Activated CD8-positive, alpha-beta memory T cell treated with anti-CD3 and anti-CD28 coated beads for 24 hours (primary cell): ENCODE measurements around the gene KLHL33.
"Not testable (repeated sequence)": the region's sequence is repeated elsewhere in the genome, so short reads cannot be mapped to it uniquely, and the experiment has no call there.

Source experiments
- DNase-seq: peaks from one replicate; pipeline ENCODE4 v3.0.0-alpha.2; 2020

Gene KLHL33

DNA sequence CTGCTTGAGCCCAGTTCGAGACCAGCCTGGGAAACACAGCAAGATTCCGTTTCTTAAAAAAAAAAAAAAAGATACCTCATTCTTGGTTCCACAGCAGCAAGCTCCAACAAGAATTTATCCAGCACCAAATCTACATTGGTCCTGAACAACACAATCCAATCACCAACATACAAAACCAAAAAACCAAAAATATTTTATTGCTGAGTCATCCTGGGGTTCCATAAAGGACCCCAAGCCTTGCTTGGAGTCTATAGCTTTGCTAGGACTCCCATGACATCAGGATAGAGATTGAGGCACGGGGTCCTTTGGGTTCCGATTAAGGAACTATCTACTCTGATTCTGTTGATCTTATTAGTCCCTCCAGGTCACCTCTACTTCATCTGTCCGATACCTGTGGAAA, 10.9 kb upstream of the KLHL33 start:
- no peak for DNase-seq

DNA sequence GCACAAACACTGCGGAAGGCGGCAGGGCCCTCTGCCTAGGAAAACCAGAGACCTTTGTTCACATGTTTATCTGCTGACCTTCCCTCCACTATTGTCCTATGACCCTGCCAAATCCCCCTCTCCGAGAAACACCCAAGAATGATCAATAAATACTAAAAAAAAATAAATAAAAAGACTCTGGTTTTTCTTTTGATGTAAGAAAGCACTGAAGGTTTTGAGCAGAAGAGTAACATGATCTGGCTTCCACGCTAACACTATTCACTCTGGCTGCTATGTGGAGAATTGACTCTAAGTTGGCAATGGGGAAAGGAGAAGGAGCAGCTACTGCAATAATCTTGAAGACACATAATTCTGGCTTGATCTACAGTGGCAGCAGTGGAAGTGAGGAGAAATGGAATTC, 7.7 kb upstream of the KLHL33 start:
- not testable (repeated sequence) for DNase-seq

DNA sequence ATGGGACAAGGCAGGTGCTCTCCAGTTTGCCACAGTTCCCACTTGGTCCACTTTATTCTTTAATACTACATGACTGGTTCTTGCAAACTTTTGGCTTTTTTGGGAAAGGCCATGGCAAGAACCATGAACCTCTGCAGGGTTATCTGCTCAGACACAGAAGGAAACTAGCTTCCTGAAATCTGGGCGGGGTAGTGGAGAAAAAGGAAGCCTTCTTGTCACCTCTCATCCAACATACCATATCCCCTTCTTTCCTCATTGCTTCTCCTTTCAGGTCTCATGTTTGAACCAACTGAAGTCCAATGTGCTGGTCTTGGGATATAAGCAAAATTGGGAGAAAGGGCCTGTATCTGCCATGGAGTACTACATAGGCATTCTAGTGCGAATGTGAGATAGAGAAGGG, 5.5 kb upstream of the KLHL33 start:
- DNase-seq, result no peak

DNA sequence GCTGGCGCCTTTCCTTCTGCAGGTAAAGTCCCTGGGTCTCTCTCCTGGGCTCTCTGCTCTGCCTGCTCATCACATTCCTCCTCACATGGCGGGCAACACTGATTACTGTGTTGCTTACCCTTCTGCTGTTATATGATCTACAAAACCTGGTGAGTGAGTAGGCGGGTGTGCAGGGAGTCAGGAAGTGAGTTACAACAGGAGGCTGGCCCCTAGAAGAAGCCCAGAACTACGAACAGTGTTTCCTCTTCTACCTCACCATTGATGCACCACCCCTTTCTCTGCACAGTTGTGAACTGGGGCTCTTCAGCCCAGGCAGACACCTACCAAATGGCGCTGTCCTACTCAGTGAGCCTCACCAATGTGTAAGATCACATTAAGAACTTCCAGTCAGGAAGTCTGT, 4.9 kb upstream of the KLHL33 start:
- peak; percentile 69 for DNase-seq

DNA sequence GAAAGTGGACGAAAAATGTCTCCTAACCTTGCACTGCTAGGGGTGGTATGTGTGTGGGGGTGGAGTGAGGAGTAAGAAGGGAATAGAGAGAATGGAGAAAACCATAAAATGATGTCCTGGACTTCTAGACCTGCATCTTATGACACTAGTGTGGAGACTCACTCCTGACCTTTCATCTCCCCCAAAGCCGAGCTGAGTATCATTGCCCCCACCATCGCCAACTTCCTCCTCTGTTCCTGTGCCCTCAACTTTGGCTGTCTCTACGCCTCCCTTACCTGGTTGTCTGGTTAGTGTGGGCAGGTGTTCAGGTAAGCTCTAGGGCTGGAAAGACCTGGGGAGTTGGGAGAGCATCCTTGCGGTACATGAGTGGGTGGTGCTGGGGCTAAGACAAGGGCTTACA, 4.5 kb upstream of the KLHL33 start:
- DNase-seq, result no peak

DNA sequence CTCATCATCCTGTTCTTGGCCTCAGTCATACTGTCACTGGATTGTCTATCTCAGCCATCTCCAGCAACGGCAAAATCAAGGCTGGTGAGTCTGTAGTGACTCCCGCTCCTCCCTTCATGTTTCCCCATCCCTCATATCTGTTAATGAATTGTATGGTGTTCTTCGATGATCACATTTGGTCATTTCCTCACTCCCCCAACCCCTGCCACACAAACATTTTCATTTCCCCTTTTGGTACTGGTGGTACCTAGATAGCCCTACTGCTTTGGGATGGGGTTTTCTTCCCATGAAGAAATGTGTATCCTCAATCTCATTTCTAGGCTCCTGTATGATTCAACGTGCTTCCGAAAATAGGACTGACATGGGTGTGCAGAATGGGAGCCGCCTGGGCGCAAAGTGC, 2.7 kb upstream of the KLHL33 start:
- no peak for DNase-seq

DNA sequence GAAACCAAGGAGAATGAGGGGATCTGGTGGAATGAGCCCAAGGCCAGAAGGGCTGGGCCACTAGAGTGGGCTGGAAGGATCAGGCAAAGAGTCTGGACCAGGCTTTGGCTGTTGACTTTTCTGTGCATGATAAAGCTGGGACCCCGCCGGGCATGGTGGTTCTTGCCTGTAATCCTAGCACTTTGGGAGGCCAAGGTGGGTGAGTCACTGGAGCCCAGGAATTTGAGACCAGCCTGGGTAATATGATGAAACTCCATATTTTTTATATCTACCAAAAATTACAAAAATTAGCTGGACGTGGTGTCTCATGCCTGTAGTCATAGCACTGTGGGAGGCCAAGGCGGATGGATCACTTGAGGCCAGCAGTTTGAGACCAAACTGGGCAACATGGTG, 393 bp upstream of the KLHL33 start:
- DNase-seq, result no peak

DNA sequence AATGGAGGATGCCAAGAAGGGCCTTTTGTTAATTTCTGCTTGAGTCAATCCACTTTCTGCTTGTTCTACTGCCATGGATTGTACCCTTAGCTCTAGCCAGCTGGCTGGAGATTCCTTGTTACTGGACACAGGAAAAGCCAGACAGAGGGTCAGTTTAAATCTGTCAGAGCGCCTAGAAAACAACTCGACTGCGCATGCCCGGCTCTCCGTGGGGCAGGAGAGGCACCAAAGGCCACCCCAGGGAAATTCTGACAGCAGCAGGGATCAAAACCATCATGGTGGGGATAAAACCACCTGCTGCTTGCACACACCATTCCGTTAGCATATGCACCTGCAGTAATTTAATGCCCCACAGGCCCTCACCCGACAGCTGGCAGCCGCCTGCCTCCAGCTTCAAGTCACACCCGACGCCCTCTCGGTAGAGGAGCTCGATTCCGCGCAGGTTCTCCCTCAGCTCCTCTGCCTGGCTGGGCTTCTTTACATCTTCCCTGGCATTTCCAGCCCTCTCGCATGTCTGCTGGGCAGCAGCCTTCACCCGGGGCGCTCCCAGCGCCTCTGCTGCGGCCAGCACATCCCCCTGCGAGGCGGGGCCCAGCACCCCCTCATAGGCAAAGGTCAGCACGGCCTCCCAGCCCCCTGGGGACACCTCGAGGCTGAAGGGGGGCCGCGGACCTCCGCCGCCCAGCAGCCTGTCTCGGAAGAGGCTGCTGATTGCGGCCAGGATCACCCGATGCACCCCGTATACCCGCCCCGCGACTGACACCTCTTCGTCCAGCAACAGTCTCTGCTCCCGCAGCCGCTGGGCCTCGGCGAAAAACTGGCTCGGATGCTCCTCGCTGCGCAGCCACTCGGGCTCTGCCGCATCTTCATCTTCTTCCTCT, 1.0 kb downstream of the KLHL33 start:
- no peak for DNase-seq

DNA sequence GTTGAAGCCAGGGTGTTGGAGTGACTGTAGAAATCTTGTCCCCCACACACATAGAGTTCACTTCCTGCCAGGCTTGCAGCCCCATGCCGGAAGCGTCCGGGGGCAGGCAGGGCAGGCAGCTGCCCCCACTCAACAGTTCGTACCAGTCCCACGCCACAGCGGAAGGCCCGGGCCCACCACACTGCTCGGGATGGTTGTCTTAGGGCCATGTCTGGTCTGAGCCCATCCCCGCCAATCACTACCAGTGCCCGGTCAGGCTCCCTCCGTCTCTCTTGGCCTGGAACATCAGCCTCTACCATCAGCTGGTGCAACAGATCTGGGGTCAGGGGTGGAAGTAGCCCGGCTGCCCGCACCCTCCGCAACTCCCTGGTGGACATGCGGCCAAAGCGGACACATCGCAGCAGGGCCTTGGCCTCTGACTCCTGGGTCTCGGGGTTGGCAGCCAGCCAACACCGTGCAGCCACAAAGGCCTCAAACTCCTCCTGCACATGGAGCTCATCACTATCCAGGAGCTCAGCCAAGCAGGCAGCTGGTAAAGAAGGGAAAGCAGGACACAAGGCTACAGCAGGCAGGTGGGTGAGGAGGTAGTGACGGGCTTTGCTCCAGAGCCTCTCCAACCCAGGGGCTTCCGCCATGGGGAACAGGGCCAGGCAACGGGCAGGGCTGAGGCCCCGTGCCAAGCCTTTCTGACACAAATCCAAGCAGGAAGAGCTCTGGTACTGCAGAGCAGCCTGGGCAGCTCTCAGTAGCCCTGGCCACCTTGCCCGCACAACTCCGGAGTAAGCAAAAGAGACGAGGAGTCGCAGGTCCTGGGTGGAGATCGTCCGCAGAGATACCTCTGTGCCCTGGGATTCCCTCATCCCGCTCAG, 5.9 kb downstream of the KLHL33 start:
- DNase-seq, result peak; percentile 75

DNA sequence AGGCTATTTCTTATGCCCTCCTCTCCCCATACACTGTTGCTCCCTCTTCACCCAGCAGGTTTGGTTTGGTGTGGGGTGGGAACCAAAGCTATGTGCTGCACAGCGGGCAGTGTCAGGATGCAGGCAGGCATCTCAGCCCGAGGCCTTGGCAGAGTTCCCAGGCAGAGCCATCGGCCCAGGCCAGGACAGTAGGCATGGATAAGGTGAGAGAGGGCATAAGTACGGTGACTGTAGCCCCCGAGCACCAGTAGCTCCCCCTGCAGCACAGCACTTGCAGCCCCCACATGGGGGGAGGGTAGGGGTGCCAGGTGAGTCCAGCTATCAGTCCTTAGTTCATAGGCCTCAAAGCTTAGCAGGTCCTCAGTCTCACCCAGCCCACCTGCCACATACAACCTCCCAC, 7.2 kb downstream of the KLHL33 start:
- no peak for DNase-seq

DNA sequence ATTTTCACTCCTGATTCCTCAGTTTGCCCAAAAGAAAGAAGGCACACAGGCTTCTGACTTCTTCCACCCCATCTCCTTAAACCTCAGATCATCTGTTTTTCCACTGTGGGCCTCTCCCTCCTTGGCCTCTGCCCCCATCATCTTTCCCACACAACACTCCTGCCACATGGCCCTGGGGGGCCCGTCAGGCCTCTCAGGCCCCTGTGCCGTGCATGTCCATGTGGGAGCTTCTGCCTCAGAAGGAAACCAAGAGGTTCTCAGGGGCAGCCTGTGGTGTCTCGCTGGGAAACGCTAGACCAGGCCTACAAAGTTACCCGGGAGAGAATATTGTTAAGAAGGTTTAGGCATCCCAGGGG, 8.0 kb downstream of the KLHL33 start:
- DNase-seq, result peak; percentile 71

DNA sequence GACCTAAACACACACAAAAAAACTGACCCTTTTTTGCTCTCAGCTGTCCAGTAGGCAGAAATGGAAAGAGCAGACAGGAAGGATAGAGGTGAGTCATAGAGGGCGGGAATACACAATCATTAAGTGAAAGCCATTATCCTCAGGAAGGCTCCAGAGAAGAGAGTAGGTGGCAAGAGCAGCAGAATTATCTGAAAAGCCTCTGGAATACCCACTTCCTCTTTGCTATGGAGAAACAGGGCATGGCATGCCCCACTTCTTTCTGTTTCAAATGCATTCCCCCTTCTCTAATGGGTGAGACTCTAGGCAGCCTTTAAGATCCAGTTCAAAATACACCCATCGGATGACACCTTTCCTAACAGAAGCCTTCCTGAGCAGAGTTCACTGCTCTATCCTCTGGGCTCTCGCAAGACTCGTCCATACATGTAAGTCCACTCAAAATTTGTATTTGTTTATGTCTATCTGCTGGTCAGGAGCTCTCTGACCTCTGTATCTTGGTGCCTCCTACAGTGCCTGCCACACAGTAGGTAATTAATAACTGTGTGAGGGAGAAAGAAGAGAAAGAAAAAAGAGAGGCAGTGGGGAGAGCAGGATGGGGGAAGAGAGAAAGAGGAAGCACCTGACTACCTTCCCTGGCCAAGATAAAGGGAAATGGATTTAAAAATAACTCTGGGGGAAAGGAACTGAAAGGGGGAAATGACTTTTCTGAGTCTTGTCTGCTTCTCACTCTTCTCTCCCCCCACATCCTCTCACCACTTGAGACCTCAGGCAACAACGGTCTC, 8.5 kb downstream of the KLHL33 start:
- no peak for DNase-seq

DNA sequence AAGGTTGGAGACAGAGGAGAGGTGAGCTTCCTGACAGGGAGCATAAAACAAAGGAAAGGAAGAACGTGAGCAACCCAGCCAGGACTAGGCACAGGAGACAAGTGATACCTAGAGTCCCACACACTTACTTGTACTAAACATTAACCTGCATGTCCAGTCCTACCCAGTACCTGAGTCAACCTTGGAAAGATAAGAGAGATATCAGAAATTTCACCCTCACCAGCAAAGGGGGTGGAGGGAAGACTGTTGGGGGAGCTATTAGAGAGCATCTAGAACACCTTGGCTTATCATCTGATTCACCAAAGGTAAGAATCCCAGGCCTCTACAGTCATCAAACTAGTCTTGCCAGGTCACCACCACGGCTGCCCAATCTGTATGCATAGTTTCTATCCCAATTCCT, 11.1 kb downstream of the KLHL33 start:
- DNase-seq, result no peak

DNA sequence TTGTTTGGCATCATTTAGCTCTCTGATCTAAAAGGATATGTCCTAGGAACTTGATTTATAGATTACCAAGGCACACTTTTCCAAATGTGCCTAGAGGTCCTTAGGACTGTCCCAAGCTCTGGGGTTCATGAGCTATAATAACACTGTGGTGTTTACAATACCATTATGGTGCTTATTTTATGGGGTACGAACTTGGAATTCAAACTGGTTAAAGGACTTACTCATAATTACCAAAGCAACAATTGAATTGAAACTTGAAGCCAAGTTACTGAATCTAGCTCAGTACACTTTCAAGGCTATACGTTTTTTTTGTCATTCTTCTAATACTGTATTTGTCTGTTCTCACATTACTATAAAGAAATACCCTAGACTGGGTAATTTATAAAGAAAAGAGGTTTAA, 13.1 kb downstream of the KLHL33 start:
- DNase-seq, result no peak

DNA sequence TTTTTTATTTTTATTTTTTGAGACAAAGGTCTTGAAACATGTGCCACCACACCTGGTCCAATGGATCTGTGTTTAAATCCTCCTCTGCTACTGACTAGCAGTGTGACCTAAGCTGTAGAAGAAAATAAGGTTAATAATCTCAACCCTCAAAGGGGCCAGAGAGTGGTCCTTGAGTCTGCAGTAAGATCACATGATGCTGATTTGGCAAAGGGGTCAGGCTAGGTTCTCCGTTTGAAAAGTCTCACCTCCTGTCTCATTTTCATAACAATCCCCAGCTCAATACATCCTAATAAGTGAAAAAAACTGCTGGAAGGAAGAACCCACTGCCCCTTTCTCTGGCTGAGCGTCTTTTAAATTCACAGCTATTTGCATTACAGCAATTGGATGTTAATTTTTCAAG, 14.7 kb downstream of the KLHL33 start:
- DNase-seq, result no peak

DNA sequence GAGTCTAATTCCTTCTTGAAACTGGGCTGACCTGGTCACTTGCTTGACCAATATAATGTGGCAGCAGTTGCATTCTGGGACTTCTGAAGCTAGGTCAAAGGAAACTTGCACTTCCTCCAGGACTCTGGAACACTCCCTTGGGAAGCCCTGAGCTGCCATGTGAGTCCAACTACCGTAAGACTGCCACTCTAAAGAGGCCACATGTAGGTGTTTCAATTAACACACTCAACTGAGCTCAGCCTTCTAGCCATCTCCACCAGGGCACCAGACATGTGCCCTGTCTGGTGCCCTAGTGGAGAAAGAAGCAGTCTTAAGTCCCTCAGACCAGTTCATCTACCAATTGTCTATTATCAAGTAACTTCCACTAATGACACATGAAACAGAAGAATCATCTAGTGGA, 16.5 kb downstream of the KLHL33 start:
- no peak for DNase-seq

DNA sequence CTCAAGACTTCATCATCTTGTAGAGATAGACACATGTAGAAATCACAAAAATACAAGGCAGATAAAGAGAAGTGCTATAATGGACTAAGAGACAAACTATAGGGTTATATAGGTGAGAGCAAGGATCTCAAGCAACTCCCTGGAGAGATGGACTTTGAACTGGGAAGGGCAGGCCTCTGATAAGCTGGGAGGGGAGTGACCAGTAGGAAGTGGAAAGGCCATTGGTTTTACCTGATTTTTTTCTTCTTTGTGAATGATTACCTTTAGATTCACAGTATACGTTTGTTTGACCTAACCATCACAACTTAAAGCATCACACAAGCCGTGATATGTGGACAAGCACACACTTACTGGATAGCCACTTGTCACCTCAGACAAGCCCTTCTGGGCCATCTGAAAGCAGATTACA, 17.5 kb downstream of the KLHL33 start:
- DNase-seq, result no peak

DNA sequence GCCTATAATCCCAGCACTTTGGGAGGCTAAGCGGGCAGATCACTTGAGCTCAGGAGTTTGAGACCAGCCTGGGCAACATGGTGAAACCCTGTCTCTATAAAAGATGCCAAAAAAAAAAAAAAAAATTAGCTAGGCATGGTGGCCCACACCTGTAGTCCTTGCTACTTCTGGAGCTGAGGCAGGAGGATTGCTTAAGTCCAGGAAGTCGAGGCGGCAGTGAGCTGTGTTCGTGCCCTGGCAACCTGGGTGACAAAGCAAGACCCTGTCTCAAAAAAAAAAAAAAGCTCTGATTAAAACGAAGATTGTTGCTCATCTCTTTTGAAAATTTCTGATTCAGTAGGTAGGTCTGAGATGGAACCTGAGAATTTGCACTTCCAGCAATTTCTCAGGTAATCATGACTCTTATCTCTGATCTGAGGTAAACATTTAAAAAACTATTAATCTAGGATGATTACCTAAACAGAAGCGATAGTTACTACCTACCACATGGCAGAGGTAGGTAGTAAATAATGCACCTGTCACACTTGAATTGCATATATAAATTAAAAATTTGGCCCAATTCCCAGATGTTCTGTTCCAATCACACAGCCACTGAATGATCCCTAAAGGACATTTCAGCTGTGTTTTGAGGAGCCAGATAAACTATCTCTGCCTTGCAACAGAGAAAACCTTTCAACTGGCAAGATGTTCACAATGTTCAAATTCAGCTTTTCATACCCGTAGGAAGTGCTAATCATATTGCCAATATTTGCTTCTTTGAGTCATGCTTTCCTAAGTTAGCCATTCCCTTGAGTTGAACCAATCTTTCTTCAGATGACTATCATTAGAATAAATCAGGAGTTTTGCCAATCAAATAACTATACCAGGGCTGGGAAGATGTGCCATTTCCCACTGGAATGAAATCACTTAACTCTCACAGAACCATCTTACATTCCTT, 18.4 kb downstream of the KLHL33 start:
- DNase-seq, result no peak

DNA sequence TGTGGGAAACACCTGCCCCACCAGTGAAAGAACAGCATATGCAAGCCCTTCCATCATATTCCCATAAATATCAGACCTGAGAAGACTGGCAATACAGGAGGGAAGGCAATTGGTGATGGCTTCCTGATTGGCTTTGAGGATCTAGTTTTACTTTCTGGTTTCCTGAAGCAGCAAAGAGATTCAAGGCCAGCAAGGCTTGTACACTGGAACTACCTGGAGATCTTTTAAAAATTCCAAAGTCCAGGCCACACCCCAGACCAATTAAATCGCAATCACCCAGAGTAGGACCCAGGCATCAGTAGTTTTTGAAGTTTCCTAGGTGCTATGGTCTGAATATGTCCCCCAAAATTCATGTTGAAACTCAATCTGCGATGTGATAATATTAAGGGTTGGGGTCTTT, 19.7 kb downstream of the KLHL33 start:
- DNase-seq, result no peak

DNA sequence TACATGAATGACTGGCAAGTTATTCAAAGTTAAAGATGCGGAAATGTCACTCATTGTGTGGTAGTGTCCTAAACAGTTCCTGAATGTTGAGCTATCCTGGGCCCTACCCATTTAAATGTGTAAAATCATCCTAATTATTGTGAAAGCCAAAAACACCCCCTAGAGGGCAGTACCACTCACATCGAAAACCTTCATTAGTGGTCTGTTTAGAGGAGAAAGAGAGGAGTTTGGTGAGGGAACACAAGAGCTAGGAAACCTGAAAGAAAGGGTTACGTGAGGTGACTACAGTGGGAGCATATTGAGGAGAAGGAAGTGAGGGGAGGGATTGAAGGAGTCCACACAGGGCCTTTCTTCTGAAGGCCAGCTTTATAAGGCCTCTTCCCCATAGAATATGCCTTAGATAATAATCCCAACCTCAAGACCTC, 20.2 kb downstream of the KLHL33 start:
- DNase-seq, result no peak

DNA sequence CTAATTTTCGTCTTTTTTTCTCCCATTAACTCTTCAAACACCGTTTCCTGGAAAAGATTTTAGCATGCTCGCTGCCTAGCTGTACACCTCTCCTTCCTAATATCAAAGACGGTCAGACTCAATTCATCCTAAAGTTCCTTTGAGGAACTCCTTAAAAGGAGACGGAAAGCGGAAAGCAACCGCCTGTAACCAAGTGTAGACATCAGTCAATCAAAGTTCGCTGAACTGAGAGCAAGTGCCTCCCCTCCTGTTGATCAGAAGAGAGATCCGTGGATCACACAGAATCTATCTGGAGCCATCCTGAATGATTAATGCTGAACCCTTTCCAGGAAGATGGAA, 22.3 kb downstream of the KLHL33 start:
- DNase-seq, result no peak
